H1 (cell line): ENCODE data around the gene TBC1D25. TPM values are rescaled to one million over a fixed set of nuclear protein-coding genes. Genes with fewer than 3 reads are reported as not detected.

Experiments
- SIX5 ChIP-seq: IDR thresholded peaks from 2 replicates; pipeline ENCODE4 v1.6.1; 2011; ENCODE audit warnings: mild to moderate bottlenecking, low read depth, low read length
- TAF7 ChIP-seq: optimal IDR thresholded peaks from 2 replicates; pipeline ENCODE3; 2011; ENCODE audit warnings: low read depth, mild to moderate bottlenecking, inconsistent platforms, low read length, moderate library complexity, borderline replicate concordance
- polyA plus RNA-seq, 7 experiments: library from polyadenylated mRNA; depleted of rRNA in 3 of 7; stranded (reverse) in 5 of 7; unstranded in 2 of 7; fragments of >200 nt in 5 of 7; fragments of 200-250 nt in 2 of 7; gene quantifications; 1 replicate in 5 of 7; 2 replicates in 1 of 7; 4 replicates in 1 of 7; pipeline versions ENCODE4 v1.2.1 to v1.2.3, GENCODE V29; 2011 to 2013; ENCODE audit warnings: missing spikeins in 2 of 7, mixed read lengths in 2 of 7
- total RNA-seq: library from RNA; stranded (reverse); fragmentation: NEBNext Ultra II Directional; extraction: Animal tissue kit (Norgen Biotek cat#: 25700); gene quantifications from 2 replicates; pipeline ENCODE4 v1.2.1, GENCODE V29; 2021
- TF ChIP-seq, protein P1 (sequence below): IDR thresholded peaks from 2 replicates; pipeline ENCODE4 v1.6.1; 2011; ENCODE audit warnings: low read length, improper control_type of control experiment

TBC1D25 gene
- total and polyA plus RNA-seq, 2 of the 8 experiments (the other 6 are each of a cell fraction or from before 2014, with no cell fraction given): 6.5 to 6.8 TPM

DNA sequence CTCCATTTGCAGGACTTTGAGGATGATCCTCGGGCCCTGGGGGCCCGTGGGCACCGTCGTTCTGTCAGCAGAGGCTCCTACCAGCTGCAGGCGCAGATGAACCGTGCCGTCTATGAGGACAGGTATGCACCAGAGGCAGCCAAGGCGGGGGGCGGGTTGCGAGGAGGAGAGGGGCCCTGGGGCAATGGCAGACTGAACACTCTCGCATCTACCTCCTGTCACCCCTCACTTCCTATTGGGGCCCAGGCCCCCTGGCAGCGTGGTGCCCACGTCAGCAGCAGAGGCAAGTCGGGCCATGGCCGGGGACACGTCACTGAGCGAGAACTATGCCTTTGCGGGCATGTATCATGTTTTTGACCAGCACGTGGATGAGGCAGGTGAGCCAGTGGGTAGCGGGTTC, 59.8 kb downstream of the TBC1D25 start (continued):
- TF ChIP-seq TAF7: no peak
- TF ChIP-seq, protein P1, sequence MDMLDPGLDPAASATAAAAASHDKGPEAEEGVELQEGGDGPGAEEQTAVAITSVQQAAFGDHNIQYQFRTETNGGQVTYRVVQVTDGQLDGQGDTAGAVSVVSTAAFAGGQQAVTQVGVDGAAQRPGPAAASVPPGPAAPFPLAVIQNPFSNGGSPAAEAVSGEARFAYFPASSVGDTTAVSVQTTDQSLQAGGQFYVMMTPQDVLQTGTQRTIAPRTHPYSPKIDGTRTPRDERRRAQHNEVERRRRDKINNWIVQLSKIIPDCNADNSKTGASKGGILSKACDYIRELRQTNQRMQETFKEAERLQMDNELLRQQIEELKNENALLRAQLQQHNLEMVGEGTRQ: no peak
- TF ChIP-seq SIX5: no peak
